ELR (cell line): Measurements from ENCODE around the gene LDLRAD2.
"Not testable (repeated sequence)": the region's sequence is repeated elsewhere in the genome, so short reads cannot be mapped to it uniquely, and the experiment has no call there.

Experiments used
- DNase-seq: peaks from one replicate; pipeline ENCODE4 v3.0.0-alpha.2; 2015; ENCODE audit warnings: low read depth

The LDLRAD2 gene, protein sequence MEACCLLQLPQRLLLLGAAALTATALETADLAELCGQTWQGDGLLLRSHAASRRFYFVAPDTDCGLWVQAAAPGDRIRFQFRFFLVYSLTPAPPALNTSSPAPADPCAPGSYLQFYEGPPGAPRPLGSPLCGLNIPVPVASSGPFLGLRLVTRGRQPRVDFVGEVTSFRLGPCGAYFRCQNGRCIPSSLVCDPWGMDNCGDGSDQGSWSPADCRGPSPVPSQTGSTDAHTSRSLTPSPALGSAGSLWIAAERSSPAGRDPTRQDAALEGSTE

DNA sequence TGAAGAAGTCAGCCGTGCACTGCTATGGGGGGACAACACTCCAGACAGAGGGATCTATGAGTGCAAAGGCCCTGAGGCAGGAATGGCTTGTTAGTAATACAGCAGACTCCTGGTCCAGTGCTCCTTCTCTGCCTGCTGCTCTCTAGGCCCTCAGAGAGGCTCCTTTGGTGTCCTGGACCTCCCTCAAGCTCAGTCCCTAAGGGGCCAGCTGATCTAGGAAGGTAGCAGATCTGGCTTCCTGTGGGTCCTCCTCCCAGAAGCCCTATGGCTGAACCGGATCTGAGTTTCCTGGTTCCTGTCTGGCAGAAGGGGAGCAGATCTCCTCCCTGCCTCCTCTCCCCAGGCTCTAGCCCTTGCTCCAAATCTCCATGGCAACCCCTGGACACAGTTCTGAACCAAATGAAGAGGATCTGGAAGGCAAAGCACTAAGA lies at the start of gene LDLRAD2:
TSS of gene LDLRAD2 (plus strand) at position 391 of the 431 bp plus-strand sequence. CDS start 187 bp downstream, outside the sequence.
- no peak for DNase-seq

DNA sequence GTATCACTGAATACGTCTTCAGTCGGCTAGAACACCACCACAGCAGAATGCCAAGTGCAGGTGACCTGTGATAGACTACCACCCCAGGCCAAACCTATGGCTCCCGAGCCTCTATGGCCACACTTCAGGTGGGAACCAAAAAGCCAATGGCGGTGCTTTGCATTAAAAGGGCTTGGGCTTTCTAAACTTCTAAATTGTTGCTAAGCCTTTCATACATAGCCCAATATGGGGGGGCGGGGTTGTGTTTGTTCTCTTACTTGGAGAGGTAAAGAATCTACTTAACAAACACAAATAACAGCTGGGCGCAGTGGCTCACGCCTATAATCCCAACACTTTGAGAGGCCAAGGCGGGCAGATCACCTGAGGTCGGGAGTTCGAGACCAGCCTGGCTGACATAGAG lies 48.8 kb upstream of the LDLRAD2 start:
- no peak for DNase-seq

DNA sequence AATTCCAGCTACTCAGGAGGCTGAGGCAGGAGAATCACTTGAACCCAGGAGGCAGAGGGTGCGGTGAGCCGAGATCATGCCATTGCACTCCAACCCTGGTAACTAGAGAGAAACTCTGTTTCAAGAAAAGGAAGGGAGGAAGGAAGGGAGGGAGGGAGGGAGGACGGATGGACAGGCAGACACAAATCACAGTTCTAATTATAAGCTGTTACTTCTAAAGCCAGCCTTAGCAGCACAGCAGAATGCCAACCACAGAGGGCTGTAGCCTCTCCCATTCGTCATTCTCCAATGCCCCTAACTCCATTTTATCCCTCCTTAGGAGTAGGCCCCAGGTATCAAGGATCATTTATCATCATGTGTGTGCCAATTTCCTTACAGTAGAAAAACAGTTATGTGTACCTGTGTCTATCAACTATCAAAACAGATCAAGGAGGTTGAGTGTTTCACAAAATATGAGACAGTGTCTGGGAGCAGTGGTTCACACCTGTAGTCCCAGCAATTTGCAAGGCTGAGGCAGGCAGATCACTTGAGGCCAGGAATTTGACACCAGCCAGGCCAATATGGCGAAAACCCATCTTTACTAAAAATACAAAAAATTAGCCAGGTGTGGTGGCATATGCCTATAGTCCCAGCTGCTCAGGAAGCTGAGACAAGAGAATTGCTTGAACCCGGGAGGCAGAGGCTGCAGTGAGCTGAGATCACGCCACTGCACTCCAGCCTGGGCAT lies 48.2 kb upstream of the LDLRAD2 start:
- DNase-seq = no peak

DNA sequence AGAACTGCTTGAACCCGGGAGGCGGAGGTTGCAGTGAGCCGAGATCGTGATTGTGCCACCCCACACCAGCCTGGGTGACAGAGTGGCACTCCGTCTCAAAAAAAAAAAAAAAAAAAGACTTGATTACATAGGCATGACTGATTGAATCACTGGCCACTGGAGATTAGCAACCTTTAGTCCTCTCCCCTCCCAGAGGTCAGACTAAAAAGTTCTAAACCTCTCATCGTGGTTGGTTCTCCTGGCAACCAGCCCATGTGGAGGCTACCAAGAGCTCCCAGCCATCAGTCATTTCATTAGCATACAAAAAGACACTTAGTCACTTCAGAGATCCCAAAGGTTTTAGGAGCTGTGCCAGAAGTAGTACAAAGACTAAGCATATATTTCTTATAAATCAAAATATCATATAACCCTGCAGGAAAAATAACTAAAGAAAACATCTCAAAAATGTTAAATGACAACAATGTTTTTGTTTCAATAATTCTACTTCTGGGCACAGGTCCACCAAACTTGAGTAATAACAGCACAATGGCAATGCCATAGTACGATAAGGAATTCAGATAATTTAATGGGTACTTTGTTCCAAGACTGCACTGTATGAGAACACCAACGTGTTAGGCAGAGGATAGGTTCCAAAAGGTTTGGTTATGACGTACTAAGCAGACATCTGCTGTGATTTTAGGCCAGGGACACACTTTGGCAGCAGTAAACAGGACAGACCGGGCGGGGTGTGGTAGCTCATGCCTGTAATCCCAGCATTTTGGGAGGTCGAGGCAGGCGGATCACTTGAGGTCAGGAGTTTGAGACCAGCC lies 47.2 kb upstream of the LDLRAD2 start:
- peak; percentile 92 for DNase-seq

DNA sequence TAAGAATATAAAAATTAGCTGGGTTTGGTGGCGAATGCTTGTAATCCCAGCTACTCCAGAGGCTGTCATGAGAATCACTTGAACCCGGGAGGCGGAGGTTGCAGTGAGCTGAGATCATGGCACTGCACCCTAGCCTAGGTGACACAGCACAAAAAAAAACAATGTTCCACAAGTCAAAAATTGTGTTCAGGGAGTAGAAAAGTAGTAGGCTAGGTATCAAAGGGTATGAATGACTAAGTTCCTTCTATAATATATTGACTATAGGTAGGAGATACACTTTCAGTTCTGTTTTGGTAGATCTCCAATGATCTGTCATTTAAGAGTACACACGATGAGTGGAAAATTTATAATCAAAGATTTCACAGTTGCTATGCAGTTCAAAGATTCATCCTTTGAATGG lies 45.9 kb upstream of the LDLRAD2 start:
- no peak for DNase-seq

DNA sequence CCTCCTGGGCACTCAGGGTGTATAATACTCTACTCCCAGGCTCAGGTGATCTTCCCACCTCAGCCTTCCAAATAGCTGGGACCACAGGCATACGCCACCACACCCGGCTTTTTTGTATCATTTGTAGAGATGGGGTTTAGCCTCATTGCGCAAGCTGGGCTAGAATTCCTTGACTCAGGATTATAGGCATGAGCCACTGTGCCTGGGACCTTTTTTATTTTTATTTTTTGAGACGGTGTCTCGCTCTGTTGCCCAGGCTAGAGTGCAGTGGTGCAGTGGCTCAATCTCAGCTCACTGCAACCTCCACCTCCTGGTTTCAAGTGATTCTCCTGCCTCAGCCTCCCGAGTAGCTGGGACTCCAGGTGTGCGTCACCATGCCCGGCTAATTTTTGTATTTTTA lies 45.0 kb upstream of the LDLRAD2 start:
- DNase-seq = not testable (repeated sequence)

DNA sequence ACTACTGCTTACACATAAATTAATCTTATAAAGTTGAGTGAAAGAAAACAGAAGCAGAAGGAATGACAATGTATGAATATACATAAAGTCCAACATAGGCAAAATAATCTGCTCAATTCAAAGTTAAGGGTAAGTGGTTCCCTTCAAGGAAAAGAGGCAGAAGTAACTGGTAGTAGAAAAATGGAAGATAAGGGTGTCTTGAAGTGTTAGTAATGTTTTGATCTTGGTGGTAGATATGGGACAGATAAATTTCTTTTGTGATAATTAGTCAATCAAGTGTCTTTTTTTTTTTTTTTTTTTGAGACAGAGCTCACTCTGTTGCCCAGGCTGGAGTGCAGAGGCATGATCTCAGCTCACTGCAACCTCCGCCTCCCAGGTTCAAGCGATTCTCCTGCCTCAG lies 41.9 kb upstream of the LDLRAD2 start:
- DNase-seq = no peak

DNA sequence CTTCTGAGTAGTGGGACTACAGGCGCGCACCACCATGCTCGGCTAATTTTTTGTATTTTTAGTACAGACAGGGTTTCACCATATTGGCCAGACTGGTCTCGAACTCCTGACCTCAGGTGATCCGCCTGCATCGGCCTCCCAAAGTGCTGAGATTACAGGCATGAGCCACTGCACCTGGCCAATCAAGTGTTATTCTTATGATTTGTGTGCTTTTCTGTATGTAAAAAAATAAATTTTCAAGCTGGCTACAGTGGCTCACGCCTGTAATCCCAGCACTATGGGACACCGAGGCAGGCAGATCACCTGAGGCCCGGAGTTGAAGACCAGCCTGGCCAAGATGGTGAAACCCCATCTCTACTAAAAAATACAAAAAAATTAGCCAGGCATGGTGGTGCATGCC lies 41.5 kb upstream of the LDLRAD2 start:
- DNase-seq = not testable (repeated sequence)

DNA sequence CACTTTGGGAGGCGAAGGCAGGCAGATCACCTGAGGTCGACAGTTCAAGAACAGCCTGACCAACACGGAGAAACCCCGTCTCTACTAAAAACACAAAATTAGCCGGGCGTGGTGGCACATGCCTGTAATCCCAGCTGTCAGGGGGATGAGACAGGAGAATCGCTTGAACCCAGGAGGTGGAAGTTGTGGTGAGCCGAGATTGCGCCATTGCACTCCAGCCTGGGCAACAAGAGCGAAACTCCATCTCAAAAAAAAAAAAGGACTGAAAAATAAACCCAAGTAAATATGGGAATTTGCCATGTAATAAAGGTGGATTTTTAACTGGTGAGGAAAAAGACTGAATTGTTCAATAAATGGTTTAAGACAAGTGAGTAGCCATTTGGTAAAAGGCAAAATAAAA lies 40.4 kb upstream of the LDLRAD2 start:
- not testable (repeated sequence) for DNase-seq

DNA sequence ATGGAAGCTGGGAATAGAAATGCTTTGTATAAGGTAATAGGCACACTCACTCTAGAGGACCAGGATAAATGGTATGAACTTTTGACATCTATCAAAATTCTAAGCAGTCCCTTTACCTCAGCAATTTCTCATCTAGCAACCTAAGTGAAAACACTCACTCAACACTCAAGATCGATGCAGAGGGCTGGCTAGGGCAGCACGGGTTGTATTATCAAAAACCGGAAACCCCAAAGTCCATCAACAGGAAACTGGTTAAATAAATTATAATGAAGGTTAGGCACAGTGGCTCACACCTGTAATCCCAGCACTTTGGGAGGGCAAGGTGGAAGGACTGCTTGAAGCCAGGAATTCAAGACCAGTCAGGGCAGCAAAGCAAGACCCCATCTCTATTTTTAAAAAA lies 38.5 kb upstream of the LDLRAD2 start:
- DNase-seq = no peak

DNA sequence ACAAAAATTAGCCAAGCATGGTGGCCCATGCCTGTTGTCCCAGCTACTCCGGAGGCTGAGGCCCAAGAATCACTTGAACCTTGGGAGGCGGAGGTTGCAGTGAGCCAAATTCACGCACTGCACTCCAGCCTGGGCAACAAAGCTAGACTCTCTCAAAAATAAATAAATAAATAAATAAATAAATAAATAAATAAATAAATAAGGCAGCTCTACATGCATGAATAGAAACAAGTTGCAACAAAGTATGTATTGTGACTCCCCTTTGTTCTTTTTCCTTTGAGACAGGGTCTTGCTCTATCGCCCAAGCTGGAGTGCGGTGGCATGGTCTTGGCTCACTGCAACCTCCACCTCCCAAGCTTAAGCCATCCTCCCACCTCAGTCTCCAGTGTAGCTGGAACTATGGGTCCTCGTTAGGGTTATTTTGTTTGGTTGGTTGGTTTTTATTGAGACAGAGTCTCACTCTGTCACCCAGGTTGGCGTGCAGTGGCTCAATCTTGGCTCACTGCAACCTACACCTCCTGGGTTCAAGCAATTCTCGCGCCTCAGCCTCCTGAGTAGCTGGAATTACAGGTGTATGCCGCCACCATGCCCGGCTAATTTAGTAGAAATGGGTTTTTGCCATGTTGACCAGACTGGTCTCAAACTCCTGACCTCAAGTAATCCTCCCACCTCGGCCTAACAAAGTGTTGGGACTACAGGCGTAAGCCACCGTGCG lies 37.1 kb upstream of the LDLRAD2 start:
- DNase-seq = no peak

DNA sequence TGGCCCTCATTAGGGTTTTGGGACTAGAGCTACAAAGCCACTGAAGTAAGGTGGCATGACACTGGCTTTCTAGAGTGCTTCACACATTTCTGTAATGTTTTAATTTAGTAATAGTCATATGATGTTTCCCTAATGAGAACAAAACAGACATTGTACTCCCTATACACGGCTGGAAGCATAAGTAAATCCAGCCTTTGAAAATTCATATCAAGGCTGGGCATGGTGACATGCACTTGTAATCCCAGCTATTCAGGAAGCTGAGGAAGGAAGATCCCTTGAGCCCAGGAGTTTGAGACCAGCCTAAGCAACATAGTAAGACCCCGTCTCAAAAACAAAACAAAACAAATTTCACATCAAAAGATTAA lies 36.5 kb upstream of the LDLRAD2 start:
- no peak for DNase-seq

DNA sequence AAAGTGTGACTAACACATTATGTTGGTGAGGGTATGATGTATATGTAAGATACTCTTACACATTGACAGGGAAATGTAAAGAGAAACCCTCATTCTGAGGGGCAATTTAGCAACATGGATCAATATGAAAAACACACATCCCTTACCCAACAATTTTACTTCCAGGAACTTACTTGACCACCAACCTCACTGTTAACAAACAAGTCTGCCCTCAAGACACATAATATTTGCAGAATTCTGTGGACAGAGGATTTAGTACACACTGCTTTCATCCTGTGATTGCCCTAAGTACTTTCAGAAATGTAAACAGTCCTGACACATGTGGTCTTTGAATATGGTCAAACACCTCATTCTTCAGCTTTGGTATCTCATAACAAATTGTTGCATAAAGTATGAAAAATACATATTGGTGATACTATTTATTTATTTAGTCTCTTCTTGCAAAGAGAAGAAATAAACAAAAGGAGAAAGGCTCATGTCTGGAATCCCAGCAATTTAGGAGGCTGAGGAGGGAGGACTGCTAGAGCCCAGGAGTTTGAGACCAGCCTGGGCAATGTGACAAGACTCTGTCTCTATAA lies 36.0 kb upstream of the LDLRAD2 start:
- DNase-seq = peak; percentile 44

DNA sequence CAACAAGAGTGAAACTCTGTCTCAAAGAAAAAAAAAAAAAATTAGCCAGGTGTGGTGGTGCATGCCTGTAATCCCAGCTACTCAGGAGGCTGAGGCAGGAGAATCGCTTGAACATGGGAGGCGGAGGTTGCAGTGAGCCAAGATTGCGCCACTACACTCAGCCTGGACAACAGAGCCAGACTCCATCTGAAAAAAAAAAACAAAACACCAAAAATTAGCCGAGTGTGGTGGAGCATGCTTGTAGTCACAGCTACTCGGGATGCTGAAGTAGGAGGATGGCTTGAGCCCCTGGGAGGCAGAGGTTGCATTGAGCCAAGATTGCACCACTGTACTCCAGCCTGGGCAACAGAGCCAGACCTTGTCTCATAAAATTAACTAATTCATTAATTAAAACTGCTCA lies 35.1 kb upstream of the LDLRAD2 start:
- DNase-seq = not testable (repeated sequence)

DNA sequence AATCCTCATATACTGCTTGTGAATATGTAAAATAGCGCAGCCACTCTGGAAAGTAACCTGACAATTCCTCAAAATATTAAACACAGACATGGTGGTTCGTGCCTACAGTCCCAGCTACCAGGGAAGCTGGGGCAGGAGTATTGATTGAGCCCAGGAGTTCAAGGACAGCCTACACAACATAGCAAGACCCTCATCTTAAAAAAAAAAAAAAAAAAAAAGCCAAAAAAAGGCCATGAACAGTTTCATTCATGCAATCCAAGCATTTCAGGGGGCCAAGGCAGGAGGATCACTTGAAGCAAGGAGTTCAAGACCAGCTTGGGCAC lies 33.7 kb upstream of the LDLRAD2 start:
- DNase-seq = no peak

DNA sequence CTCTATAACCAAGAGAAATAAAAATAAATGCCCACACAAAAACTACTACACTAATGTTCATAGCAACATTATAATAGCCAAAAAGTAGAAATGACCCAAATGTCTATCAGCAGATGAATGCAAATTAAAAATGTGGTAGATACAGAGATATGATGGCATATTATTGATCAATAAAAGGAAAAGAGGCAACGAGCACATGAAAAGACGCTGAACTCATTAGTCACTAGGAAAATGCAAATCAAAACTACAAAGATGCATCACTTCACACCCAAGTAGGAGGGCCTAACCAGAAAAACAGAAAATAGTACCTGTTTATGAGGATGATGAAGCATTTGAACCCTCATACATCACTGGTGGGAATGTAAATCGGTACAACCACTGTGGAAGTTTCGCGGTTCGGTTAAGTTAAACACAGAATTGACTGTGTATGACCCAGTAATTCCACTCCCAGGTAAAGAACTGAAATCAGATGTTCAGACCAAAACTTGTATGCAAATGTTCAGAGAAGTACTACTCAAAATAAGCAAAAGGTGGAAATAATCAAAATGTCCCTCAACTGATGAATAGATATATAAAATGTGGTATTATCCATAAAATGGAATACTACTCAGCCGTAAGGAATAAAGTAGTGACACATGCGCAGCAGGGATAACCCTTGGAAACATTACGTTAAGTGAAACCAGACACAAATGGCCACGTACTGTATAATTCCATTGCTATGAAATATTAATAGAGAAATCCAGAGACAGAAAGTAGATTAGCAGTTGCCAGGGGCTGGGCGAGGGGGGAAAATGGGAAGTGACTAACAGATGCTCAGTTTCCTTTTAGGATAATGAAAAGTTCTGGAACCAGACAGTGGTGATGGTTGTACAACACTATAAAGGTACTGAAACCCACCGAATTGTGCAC lies 32.2 kb upstream of the LDLRAD2 start:
- no peak for DNase-seq

DNA sequence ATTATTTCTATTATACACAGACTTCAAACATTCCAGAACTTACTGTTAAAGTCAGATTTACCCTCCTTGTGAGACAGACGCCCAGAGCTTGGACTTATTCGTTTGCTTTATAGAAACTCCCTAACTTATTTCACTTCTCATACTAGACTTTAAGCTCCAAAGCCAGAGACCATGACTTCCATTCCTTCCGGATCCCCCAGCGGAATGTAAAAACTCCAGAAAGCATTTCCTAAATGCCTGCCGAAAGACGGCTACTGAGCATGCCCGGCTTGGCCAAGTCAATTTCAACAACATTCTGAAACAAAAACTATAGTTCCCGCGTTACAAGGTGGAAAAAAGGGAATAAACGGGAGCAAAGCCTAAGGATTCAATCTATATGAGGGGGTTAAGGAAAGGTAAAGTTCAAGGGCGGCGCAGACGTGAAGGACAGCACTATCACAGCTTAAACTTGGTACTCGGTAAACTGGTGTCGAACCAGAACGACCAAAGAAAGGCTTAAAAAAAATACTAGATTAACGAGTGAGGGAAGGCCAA lies 30.2 kb upstream of the LDLRAD2 start:
- peak; percentile 51 for DNase-seq

DNA sequence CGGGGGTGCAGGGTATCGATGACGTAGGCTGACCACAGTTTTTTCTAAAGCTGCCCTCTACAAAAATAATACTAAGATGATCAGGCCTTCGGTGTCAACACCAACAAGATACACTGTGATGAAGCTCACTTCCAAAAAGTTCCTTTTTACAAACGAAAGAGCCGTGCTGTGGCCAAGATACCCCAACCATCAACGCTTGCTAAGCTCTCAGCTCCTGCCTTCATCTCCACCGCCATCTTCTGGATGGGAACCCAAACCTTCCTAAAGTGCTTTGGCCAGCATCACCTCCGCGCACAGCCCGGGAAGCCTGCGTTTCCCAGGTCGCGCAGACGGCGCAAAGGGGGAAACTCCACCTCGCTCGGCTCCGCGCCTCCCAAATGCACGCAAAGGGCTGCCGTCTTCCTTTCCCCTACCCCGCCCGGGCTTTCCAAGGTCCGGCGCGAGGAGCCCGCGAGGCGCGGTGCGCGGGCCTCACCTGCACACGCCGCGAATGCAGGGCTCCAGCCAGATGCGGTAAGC lies 29.7 kb upstream of the LDLRAD2 start:
- DNase-seq = peak; percentile 60

DNA sequence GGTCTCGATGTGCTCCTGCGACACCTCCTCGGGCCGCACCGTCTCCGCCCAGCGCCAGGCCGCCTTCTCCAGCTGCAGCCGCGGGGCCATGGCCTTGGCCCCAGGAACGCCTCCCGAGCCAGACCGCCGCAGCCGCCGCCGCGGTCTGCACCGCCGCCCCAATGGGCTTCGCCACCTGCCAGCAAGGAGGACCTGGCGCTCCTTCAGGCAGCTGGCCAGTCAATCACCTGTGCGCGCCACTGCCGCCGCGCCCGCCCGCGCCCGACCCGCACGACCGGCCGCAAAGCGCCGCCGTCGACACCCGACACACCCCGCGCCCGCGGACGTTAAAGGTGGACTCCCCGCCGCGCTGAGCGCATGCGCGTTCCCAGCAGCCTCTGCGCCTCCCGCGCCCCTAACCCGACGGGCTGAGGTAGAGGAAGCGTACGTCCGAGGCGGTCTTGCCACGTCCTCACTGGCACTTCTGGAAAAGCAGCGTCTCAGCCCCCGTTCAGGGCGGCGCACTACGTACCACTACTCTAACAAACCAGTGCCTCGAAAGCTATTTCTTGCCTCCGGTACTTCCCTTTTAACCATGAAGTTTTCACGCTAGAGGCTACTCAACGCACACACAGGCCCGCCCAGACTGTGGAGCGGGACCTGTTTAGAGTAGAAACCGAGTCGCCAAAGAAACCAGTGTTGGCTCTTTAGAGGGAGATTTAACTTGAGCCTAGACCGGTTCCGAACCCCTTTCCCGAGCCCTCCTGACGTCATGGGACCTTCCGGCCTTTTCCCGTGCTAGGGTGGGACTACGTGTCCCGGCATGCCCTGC lies 29.0 kb upstream of the LDLRAD2 start, which contains the start of gene USP48:
TSS of gene USP48 (minus strand) at position 282 of the 811 bp plus-strand sequence. CDS start at position 90, 192 bp downstream.
- DNase-seq = peak; percentile 97
